ENCODE data around the gene CDH12. TPM values are rescaled to one million over a fixed set of nuclear protein-coding genes. Genes with fewer than 3 reads are reported as not detected.

The CDH12 gene
- polyA plus RNA-seq, 2 donors: 0.01 TPM; not detected in 1

DNA sequence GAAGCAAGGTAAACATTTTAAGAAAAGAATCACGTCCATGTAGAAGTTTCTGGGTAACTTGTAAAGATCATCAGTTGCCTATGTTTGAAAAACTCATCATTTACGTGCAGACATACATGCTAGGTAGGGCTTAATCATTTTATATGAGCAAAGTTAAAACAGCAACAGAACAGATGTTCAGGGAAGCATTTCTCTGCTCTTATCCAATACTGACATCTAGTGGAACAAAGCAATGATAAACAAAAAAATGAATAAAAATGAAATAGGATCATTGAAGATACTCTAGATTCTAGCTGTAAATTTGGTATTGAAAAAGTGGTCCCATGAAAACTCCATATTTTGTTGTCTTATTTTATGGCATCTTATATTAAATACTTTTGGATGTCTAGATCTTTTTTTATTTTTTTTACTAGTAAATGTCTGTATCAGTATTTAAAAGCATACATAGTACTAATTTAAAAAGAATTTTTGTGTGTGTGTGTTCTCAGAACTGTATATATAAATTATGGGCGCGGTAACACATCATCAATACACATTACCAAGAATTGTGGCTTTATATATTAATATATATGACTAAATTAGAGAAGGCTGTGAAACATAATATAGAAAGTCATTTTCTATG is 1050.2 kb downstream of the CDH12 start:
- H3K36me3 ChIP-seq (ENCODE audit: control insufficient read depth in 2 of 2, insufficient read depth in 2 of 2, low read length in 1 of 2): no peaks in the 10 kb centered on the region
- H3K27ac ChIP-seq (ENCODE audit: low read depth in 2 of 2, low read length in 1 of 2): no peak overlapping the region
- H3K4me3 ChIP-seq (ENCODE audit: low read depth in 1 of 2, low read length in 2 of 2): no peak overlapping the region
- no peaks in the 10 kb centered on the region for H3K4me1 ChIP-seq (ENCODE audit: control insufficient read depth in 2 of 2, insufficient read depth in 2 of 2, low read length in 1 of 2)
- H3K27me3 ChIP-seq (ENCODE audit: control insufficient read depth in 1 of 2, insufficient read depth in 2 of 2, low read length in 2 of 2): no peaks in the 10 kb centered on the region
- H3K9me3 ChIP-seq (ENCODE audit: control insufficient read depth in 2 of 2, insufficient read depth in 1 of 2, low read depth in 1 of 2, low read length in 1 of 2): no peaks in the 10 kb centered on the region
- WGBS, 2 donors: 27 to 30% methylated on average over 4 of the region's 4 CpGs

DNA sequence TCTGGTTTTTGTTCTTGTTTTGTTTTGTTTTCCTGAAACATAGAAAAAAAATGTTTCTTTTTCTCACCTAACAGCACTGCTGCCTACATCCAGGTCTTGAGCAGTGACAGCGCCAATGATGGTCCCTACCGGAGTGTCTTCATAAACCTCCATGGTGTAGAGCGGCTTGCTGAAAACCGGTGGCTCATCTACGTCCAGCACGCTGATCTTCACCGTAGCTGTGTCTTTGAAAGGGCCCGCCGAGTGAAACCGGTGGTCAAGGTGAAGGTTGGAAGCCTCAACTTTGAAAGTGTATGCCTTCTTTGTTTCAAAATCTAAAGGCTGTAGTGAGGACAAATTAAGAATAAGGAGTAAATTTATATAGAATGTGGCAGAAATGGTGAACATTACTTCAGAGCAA is 1051.0 kb downstream of the CDH12 start:
- Histone ChIP-seq H3K4me3 (ENCODE audit: low read depth in 1 of 2, low read length in 2 of 2) (no peak overlapping the region), H3K27ac (ENCODE audit: low read depth in 2 of 2, low read length in 1 of 2) (no peak overlapping the region), H3K4me1 (ENCODE audit: control insufficient read depth in 2 of 2, insufficient read depth in 2 of 2, low read length in 1 of 2) (no peaks in the 10 kb centered on the region), H3K36me3 (ENCODE audit: control insufficient read depth in 2 of 2, insufficient read depth in 2 of 2, low read length in 1 of 2) (no peaks in the 10 kb centered on the region), H3K27me3 (ENCODE audit: control insufficient read depth in 1 of 2, insufficient read depth in 2 of 2, low read length in 2 of 2) (no peaks in the 10 kb centered on the region), H3K9me3 (ENCODE audit: control insufficient read depth in 2 of 2, insufficient read depth in 1 of 2, low read depth in 1 of 2, low read length in 1 of 2) (no peaks in the 10 kb centered on the region)
- 93 to 95% methylated on average over 10 of the region's 10 CpGs for WGBS, 2 donors

GRCh38 chr5:21792748-21793147 is 1060.4 kb downstream of the CDH12 start:
- no peaks in the 10 kb centered on the region for H3K36me3 ChIP-seq (ENCODE audit: control insufficient read depth in 2 of 2, insufficient read depth in 2 of 2, low read length in 1 of 2)
- no peak overlapping the region for H3K4me3 ChIP-seq (ENCODE audit: low read depth in 1 of 2, low read length in 2 of 2)
- H3K4me1 ChIP-seq (ENCODE audit: control insufficient read depth in 2 of 2, insufficient read depth in 2 of 2, low read length in 1 of 2): no peaks in the 10 kb centered on the region
- no peaks in the 10 kb centered on the region for H3K9me3 ChIP-seq (ENCODE audit: control insufficient read depth in 2 of 2, insufficient read depth in 1 of 2, low read depth in 1 of 2, low read length in 1 of 2)
- H3K27ac ChIP-seq (ENCODE audit: low read depth in 2 of 2, low read length in 1 of 2): no peak overlapping the region
- 44 to 65% methylated on average over 2 of the region's 2 CpGs for WGBS, 2 donors
- no peaks in the 10 kb centered on the region for H3K27me3 ChIP-seq (ENCODE audit: control insufficient read depth in 1 of 2, insufficient read depth in 2 of 2, low read length in 2 of 2)

DNA sequence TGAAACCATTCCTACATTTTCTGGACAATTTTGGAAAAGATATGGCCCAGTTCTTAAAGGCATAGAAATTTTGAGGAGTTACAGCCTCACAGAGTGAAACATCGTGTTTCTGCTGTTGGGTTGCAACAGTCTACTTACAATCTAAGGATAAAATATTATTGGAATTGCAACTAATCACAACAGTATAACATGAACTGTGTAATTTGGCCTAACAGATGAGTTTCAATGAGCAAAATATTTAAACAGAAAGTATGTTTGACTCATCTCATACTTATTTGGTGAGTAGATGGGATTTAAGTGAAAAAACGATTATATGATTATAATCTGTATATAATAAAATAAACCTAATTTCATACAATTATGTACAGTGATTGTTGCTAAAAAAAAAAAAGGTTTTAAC is 1061.8 kb downstream of the CDH12 start:
- Histone ChIP-seq H3K9me3 (ENCODE audit: control insufficient read depth in 2 of 2, insufficient read depth in 1 of 2, low read depth in 1 of 2, low read length in 1 of 2) (no peaks in the 10 kb centered on the region), H3K27ac (ENCODE audit: low read depth in 2 of 2, low read length in 1 of 2) (no peak overlapping the region), H3K27me3 (ENCODE audit: control insufficient read depth in 1 of 2, insufficient read depth in 2 of 2, low read length in 2 of 2) (no peaks in the 10 kb centered on the region), H3K4me1 (ENCODE audit: control insufficient read depth in 2 of 2, insufficient read depth in 2 of 2, low read length in 1 of 2) (no peaks in the 10 kb centered on the region), H3K4me3 (ENCODE audit: low read depth in 1 of 2, low read length in 2 of 2) (no peak overlapping the region), H3K36me3 (ENCODE audit: control insufficient read depth in 2 of 2, insufficient read depth in 2 of 2, low read length in 1 of 2) (no peaks in the 10 kb centered on the region)
- WGBS, 2 donors: 62 to 68% methylated on average over 2 of the region's 2 CpGs

DNA sequence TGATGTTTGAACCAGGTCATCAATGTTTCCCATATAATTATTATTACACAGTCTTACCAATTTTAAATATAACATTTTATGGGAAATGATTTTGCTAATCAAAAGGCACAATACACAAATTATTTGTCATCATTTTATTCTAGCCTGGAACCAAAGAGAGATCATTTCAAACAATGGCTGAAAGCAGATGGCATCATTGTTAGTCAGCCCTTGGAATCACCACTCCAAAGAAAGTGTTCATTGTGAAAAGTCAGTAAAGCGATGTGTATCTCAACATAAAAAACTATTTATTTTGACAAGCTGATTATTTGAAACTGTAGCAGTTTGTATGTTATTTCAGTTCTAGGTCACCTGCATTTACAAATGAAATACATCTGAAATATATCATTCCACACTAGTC is 1068.7 kb downstream of the CDH12 start:
- WGBS, 2 donors: 81 to 82% methylated on average over 1 of the region's 1 CpG
- no peaks in the 10 kb centered on the region for H3K4me1 ChIP-seq (ENCODE audit: control insufficient read depth in 2 of 2, insufficient read depth in 2 of 2, low read length in 1 of 2)
- no peak overlapping the region for H3K4me3 ChIP-seq (ENCODE audit: low read depth in 1 of 2, low read length in 2 of 2)
- H3K9me3 ChIP-seq (ENCODE audit: control insufficient read depth in 2 of 2, insufficient read depth in 1 of 2, low read depth in 1 of 2, low read length in 1 of 2): no peaks in the 10 kb centered on the region
- no peak overlapping the region for H3K27ac ChIP-seq (ENCODE audit: low read depth in 2 of 2, low read length in 1 of 2)
- no peaks in the 10 kb centered on the region for H3K27me3 ChIP-seq (ENCODE audit: control insufficient read depth in 1 of 2, insufficient read depth in 2 of 2, low read length in 2 of 2)
- H3K36me3 ChIP-seq (ENCODE audit: control insufficient read depth in 2 of 2, insufficient read depth in 2 of 2, low read length in 1 of 2): no peaks in the 10 kb centered on the region

DNA sequence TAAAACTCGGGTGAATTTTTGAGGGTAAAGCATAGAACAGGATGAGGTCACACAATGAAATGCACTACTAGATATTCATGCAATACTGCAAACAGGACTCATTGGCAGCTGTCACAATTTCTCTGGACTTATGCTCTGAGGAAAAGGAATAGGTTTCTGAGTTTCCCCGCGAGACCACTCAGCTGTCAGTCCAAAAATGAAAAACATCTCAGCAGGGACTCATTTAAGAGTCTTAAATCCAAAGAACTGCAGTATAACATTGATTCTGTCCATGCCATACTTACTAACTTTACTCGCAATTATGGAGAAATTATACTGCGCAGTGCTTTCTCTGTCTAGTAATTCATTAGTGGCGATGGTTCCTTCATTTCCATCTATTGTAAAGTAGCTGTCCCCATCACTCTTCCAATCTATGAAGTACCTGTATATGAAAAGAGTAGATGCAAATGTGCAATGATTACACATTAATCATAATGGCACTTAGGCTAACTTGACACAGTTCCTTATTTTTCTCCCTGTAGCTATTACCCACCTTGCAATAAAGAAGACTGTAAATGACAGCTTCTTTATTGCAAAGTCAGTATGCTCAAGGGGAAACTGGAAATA is 1070.0 kb downstream of the CDH12 start:
- 88% methylated on average over 6 of the region's 6 CpGs for WGBS, 2 donors
- no peak overlapping the region for H3K27ac ChIP-seq (ENCODE audit: low read depth in 2 of 2, low read length in 1 of 2)
- H3K9me3 ChIP-seq (ENCODE audit: control insufficient read depth in 2 of 2, insufficient read depth in 1 of 2, low read depth in 1 of 2, low read length in 1 of 2): no peaks in the 10 kb centered on the region
- no peak overlapping the region for H3K4me3 ChIP-seq (ENCODE audit: low read depth in 1 of 2, low read length in 2 of 2)
- no peaks in the 10 kb centered on the region for H3K36me3 ChIP-seq (ENCODE audit: control insufficient read depth in 2 of 2, insufficient read depth in 2 of 2, low read length in 1 of 2)
- H3K27me3 ChIP-seq (ENCODE audit: control insufficient read depth in 1 of 2, insufficient read depth in 2 of 2, low read length in 2 of 2): no peaks in the 10 kb centered on the region
- no peaks in the 10 kb centered on the region for H3K4me1 ChIP-seq (ENCODE audit: control insufficient read depth in 2 of 2, insufficient read depth in 2 of 2, low read length in 1 of 2)

DNA sequence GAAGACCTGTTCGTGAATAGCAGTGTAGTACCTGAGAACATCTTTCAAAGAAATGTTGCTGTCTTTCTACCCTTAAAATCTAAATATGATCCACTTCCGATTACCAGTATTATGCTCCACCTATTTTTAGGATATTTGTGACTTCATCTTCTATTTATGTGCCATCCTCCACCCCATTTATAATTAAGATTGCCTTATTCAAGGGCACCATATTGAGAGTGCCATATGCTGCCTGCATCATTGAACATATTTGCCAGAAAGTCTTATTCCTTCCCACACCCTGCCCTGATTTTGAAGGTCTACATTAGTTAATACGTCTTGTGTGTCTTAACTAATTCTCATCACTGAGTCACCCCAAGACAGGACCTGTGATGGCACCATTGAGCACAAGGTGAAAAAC is 1076.7 kb downstream of the CDH12 start:
- no peak overlapping the region for H3K4me3 ChIP-seq (ENCODE audit: low read depth in 1 of 2, low read length in 2 of 2)
- 89 to 91% methylated on average over 3 of the region's 3 CpGs for WGBS, 2 donors

DNA sequence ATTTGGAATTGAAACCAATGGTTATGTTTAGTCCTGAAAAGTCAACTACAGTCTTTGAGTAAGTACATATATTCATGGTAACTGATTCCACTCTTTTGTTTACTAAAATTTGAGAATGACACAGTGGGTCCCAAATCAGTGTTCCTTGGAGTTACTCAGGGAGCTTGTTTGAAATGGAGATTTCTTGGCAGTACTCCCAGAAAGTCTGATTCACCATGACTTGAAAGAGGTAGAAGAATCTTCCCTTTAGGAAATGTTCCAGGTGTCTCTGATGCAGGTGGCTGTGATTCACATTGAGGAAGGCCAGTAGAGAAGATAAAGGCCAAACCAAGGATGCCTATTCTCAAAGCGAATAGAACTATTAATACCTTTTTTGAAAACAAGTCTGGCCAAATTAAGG is 1078.3 kb downstream of the CDH12 start:
- Histone ChIP-seq H3K9me3 (ENCODE audit: control insufficient read depth in 2 of 2, insufficient read depth in 1 of 2, low read depth in 1 of 2, low read length in 1 of 2) (no peaks in the 10 kb centered on the region), H3K4me3 (ENCODE audit: low read depth in 1 of 2, low read length in 2 of 2) (no peak overlapping the region), H3K4me1 (ENCODE audit: control insufficient read depth in 2 of 2, insufficient read depth in 2 of 2, low read length in 1 of 2) (peaks cover 0 to 4% of the 10 kb centered on the region in 2 donors), H3K27me3 (ENCODE audit: control insufficient read depth in 1 of 2, insufficient read depth in 2 of 2, low read length in 2 of 2) (no peaks in the 10 kb centered on the region), H3K27ac (ENCODE audit: low read depth in 2 of 2, low read length in 1 of 2) (no peak overlapping the region), H3K36me3 (ENCODE audit: control insufficient read depth in 2 of 2, insufficient read depth in 2 of 2, low read length in 1 of 2) (no peaks in the 10 kb centered on the region)
- WGBS, 2 donors: 48 to 70% methylated on average over 1 of the region's 1 CpG

More for the DNA sequence above, 1076.7 kb downstream of the CDH12 start:
- Histone ChIP-seq H3K27me3 (ENCODE audit: control insufficient read depth in 1 of 2, insufficient read depth in 2 of 2, low read length in 2 of 2) (no peaks in the 10 kb centered on the region), H3K9me3 (ENCODE audit: control insufficient read depth in 2 of 2, insufficient read depth in 1 of 2, low read depth in 1 of 2, low read length in 1 of 2) (no peaks in the 10 kb centered on the region), H3K27ac (ENCODE audit: low read depth in 2 of 2, low read length in 1 of 2) (no peak overlapping the region), H3K36me3 (ENCODE audit: control insufficient read depth in 2 of 2, insufficient read depth in 2 of 2, low read length in 1 of 2) (no peaks in the 10 kb centered on the region), H3K4me1 (ENCODE audit: control insufficient read depth in 2 of 2, insufficient read depth in 2 of 2, low read length in 1 of 2) (peaks cover 0 to 4% of the 10 kb centered on the region in 2 donors)

GRCh38 chr5:21774281-21774680 is 1078.9 kb downstream of the CDH12 start:
- peak overlapping the region in 1 of 2 donors; percentile 21 for H3K27ac ChIP-seq (ENCODE audit: low read depth in 2 of 2, low read length in 1 of 2)
- no peaks in the 10 kb centered on the region for H3K27me3 ChIP-seq (ENCODE audit: control insufficient read depth in 1 of 2, insufficient read depth in 2 of 2, low read length in 2 of 2)
- H3K4me3 ChIP-seq (ENCODE audit: low read depth in 1 of 2, low read length in 2 of 2): no peak overlapping the region
- 69 to 76% methylated on average over 2 of the region's 2 CpGs for WGBS, 2 donors
- no peaks in the 10 kb centered on the region for H3K9me3 ChIP-seq (ENCODE audit: control insufficient read depth in 2 of 2, insufficient read depth in 1 of 2, low read depth in 1 of 2, low read length in 1 of 2)
- H3K36me3 ChIP-seq (ENCODE audit: control insufficient read depth in 2 of 2, insufficient read depth in 2 of 2, low read length in 1 of 2): no peaks in the 10 kb centered on the region
- H3K4me1 ChIP-seq (ENCODE audit: control insufficient read depth in 2 of 2, insufficient read depth in 2 of 2, low read length in 1 of 2): peaks cover 0 to 4% of the 10 kb centered on the region in 2 donors

DNA sequence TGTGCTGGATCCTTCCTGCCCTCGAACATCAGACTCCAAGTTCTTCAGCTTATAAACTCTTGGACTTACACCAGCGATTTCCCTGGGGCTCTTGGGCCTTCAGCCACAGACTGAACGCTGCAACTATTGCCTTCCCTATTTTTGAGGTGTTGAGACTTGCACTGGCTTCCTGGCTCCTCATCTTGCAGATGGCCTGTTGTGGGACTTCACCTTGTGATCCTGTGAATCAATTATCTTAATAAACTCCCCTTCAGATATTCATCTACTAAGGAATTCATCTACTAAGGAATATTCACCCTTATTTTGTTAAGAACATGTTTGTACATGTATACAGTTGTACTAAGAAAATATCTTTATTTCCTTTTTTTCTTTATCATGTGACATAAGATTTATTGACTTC is 1079.7 kb downstream of the CDH12 start:
- Histone ChIP-seq H3K36me3 (ENCODE audit: control insufficient read depth in 2 of 2, insufficient read depth in 2 of 2, low read length in 1 of 2) (no peaks in the 10 kb centered on the region), H3K27me3 (ENCODE audit: control insufficient read depth in 1 of 2, insufficient read depth in 2 of 2, low read length in 2 of 2) (no peaks in the 10 kb centered on the region), H3K4me1 (ENCODE audit: control insufficient read depth in 2 of 2, insufficient read depth in 2 of 2, low read length in 1 of 2) (peaks cover 0 to 4% of the 10 kb centered on the region in 2 donors), H3K4me3 (ENCODE audit: low read depth in 1 of 2, low read length in 2 of 2) (no peak overlapping the region), H3K9me3 (ENCODE audit: control insufficient read depth in 2 of 2, insufficient read depth in 1 of 2, low read depth in 1 of 2, low read length in 1 of 2) (no peaks in the 10 kb centered on the region), H3K27ac (ENCODE audit: low read depth in 2 of 2, low read length in 1 of 2) (no peak overlapping the region)
- 44 to 49% methylated on average over 3 of the region's 3 CpGs for WGBS, 2 donors

All from esophagus (tissue), 2 donors.